GM18508 (cell line): ENCODE results near the gene ZNF579.

Experiments
- ATAC-seq: cut with Tn5 transposase; IDR thresholded peaks from one replicate; pipeline ENCODE4 v1.9.1; 2021; ENCODE audit warnings: moderate number of reproducible peaks; ENCODE audit not compliant: insufficient read depth, unreplicated experiment

ZNF579 gene

GRCh38 chr19:55580628-55581144, at the start of gene ZNF579:
Gene ZNF579, minus strand, starts transcription at chr19:55580848. Its CDS starts 1,209 bp downstream, at chr19:55579639.
- no peak for ATAC-seq

GRCh38 chr19:55626350-55626749, 45.7 kb upstream of the ZNF579 start:
- ATAC-seq, result no peak

GRCh38 chr19:55625004-55625326, 44.3 kb upstream of the ZNF579 start:
- ATAC-seq, result no peak

DNA sequence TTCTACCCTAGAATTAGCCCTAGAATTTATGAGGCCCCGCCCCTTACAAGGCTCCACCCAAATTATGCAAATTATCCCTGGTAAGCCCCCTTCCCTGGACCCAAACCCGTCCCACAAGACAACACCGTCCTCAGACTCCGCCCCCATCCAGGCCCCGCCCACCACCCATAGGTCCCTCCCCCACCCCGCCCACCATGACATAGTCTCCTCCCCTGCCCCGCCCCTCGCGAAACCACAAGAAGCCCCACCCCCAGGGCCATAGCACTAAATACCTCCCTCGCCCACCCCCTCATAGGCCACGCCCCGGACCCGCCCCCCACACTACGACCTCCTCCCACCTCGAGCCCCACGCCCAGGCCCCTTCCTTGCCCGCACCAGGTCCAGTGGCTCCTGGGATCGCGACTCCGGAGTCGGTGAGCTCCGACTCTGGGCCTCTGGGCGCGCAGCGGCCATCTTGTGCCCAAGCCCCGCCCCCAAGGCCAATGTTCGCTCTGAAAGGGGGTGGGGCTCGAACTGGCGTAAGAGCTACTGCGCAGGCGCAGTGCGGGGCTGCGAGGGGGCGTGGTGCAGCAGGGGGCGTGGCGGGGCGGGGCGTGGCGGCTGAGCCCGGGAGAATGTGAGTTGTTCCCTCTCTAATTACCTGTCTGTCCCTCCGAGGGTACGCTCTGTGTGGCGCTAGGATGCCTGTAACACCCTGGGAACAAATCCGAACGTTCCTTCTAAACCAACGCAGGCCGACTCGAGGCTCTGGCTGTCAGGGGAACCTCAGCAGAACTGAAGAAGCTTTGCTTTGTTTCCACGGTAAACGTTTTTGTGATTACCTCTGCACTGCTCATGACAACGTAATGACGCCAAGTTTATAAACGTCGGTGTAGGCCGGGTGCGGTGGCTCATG, 43.7 kb upstream of the ZNF579 start, which contains the start of gene ZNF784:
TSS of gene ZNF784 (minus strand) at position 458 of the 895 bp plus-strand sequence. CDS start at position 453, 5 bp downstream.
- no peak for ATAC-seq

GRCh38 chr19:55623561-55623960, 42.9 kb upstream of the ZNF579 start:
- ATAC-seq, result no peak

DNA sequence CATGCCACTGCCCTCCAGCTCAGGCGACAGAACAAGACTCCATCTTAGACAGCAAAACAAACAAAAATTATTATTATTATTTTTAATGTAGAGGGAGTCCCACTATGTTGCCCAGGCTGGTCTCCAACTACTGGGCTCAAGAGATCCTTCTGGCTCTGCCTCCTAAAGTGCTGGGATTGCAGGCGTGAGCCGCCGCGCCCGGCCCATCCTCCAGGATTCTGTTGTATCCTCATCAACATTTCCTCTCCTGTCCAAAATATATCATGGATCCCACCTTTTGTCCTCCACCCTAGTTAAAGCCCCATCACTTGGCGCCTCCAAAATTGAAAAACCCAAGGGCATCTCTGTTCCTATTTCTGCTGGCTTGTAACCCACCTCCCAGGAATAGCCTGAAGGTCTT, 42.5 kb upstream of the ZNF579 start:
- no peak for ATAC-seq

GRCh38 chr19:55622242-55622969, 41.8 kb upstream of the ZNF579 start:
- ATAC-seq, result no peak

DNA sequence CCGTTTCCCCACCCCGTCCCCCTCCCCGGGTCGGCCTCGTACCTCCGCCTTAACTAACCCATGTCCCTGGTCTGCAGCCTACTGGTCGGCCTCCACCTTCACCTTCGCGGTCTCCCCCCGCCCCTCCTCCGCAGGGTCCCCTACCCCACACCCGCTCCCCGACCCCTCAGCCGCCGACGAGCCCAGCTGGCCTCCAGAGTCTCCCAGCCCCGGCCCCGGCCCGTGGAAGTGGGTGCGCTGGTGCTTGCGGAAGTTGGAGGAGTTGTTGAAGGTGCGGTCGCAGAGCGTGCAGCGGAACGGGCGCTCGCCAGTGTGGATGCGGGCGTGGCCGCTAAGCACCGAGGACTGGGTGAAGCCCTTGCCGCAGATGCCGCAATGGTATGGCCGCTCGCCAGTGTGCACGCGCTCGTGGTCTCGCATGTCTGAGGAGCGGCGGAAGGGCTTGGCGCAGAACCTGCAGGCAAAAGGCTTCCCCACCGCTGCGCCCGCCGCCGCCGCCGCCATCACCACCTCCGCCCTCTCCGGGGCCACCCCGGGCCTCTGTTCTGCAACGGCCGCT, 41.1 kb upstream of the ZNF579 start:
- ATAC-seq, result no peak

- ATAC-seq, result no peak
Measured at GRCh38 chr19:55621205-55621672, 40.6 kb upstream of the ZNF579 start.

GRCh38 chr19:55620410-55621204, 40.0 kb upstream of the ZNF579 start:
- ATAC-seq, result no peak

GRCh38 chr19:55619286-55619685, 38.6 kb upstream of the ZNF579 start:
- no peak for ATAC-seq

GRCh38 chr19:55618426-55618825, 37.8 kb upstream of the ZNF579 start:
- ATAC-seq, result no peak

DNA sequence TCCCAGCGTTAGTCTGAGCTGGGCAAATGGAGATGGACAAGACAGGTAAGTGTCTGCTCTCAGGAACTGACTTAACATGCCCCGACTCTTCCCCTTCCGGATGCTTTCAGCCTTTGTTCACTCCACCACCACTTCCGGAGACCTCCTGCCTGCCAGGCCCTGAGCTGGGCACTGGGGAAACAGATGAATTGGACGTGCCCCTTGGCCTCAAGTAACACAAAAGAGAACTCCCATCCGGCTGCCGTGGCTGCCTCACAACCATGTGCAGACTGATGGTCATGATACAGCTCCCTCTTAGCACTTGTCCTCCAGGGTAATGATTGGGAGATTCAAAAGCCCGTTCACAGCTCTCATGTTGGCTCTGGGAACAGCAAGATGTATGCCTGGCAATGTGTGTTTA, 36.8 kb upstream of the ZNF579 start:
- ATAC-seq, result no peak

- no peak for ATAC-seq
Measured at GRCh38 chr19:55616395-55616875, 35.8 kb upstream of the ZNF579 start.

DNA sequence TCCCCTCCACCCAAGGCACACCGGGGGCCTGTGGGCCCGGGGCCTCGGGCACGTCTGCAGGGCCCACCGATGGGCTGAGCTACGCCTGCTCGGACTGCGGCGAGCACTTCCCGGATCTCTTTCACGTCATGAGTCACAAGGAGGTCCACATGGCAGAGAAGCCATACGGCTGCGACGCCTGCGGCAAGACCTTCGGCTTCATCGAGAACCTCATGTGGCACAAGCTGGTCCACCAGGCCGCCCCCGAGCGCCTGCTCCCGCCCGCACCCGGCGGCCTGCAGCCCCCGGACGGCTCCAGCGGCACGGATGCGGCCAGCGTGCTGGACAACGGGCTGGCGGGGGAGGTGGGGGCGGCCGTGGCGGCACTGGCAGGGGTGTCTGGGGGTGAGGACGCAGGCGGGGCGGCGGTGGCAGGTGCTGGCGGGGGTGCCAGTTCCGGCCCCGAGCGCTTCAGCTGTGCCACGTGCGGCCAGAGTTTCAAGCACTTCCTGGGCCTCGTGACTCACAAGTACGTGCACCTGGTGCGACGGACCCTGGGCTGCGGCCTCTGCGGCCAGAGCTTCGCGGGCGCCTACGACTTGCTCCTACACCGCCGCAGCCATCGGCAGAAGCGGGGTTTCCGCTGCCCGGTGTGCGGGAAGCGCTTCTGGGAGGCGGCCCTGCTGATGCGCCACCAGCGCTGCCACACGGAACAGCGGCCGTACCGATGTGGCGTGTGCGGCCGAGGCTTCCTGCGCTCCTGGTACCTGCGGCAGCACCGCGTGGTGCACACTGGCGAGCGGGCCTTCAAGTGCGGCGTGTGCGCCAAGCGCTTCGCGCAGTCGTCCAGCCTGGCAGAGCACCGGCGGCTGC, 35.1 kb upstream of the ZNF579 start:
- no peak for ATAC-seq

DNA sequence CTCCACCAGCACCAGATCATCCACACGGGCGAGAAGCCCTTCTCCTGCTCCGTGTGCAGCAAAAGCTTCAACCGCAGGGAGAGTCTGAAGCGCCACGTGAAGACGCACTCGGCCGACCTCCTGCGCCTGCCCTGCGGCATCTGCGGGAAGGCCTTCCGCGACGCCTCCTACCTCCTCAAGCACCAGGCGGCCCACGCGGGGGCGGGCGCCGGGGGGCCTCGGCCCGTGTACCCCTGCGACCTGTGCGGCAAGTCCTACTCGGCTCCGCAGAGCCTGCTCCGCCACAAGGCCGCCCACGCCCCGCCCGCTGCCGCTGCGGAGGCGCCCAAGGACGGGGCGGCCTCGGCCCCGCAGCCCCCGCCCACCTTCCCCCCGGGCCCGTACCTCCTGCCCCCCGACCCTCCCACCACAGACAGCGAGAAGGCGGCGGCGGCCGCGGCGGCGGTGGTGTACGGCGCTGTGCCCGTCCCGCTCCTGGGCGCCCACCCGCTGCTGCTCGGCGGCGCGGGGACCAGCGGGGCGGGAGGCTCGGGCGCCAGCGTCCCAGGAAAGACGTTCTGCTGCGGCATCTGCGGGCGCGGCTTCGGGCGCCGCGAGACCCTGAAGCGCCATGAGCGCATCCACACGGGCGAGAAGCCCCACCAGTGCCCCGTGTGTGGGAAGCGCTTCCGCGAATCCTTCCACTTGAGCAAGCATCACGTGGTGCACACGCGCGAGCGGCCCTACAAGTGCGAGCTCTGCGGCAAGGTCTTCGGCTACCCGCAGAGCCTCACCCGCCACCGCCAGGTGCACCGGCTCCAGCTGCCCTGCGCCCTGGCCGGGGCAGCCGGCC, 34.3 kb upstream of the ZNF579 start:
- ATAC-seq, result no peak

GRCh38 chr19:55613930-55614710, 33.5 kb upstream of the ZNF579 start:
- ATAC-seq, result no peak
